Measurements from ENCODE around the gene PLA2G5. TPM values are rescaled to one million over a fixed set of nuclear protein-coding genes. Genes with fewer than 3 reads are reported as not detected.
"Not testable (repeated sequence)": the region's sequence is repeated elsewhere in the genome, so short reads cannot be mapped to it uniquely, and the experiment has no call there.

The PLA2G5 gene
- total and polyA plus RNA-seq, 8 donors = 0.12 to 2.0 (median 0.59) TPM; not detected in 1

DNA sequence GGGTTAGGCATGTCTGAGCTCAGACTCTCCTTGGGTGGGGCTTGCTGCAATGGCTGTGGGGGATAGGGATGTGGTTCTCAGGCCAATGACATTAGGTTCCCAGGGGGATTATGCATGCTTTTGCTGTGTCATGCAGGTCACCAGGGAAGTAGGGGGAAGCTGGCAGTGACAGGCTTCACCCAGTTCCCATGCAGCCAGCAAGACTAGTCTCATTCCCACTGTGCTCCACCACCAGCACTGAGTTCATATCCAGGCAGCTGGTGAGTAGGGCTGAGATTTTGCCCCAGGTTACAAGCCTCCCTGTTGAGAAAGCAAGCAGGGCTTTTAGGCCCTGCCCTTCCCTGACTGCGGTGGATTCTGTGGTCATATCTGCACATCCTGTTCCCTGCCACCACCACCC, 32.1 kb upstream of the PLA2G5 start:
- FAIRE-seq (no peak), ATAC-seq (no peak), DNase-seq (no peak)
- 71 to 85% methylated on average over 1 of the region's 1 CpG for WGBS, 2 donors
- Histone ChIP-seq H3K36me3 (no peaks in the 10 kb centered on the region), H3K27me3 (no peaks in the 10 kb centered on the region), H3K4me3 (no peak overlapping the region), H3K27ac (no peak overlapping the region), H3K4me1 (no peaks in the 10 kb centered on the region), H3K9me3 (no peaks in the 10 kb centered on the region)
- TF ChIP-seq, protein P1, sequence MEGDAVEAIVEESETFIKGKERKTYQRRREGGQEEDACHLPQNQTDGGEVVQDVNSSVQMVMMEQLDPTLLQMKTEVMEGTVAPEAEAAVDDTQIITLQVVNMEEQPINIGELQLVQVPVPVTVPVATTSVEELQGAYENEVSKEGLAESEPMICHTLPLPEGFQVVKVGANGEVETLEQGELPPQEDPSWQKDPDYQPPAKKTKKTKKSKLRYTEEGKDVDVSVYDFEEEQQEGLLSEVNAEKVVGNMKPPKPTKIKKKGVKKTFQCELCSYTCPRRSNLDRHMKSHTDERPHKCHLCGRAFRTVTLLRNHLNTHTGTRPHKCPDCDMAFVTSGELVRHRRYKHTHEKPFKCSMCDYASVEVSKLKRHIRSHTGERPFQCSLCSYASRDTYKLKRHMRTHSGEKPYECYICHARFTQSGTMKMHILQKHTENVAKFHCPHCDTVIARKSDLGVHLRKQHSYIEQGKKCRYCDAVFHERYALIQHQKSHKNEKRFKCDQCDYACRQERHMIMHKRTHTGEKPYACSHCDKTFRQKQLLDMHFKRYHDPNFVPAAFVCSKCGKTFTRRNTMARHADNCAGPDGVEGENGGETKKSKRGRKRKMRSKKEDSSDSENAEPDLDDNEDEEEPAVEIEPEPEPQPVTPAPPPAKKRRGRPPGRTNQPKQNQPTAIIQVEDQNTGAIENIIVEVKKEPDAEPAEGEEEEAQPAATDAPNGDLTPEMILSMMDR (IDR thresholded peaks at IDR 0.05) = no peak
- intact Hi-C loops (cut with DNase I) = no loop called here

DNA sequence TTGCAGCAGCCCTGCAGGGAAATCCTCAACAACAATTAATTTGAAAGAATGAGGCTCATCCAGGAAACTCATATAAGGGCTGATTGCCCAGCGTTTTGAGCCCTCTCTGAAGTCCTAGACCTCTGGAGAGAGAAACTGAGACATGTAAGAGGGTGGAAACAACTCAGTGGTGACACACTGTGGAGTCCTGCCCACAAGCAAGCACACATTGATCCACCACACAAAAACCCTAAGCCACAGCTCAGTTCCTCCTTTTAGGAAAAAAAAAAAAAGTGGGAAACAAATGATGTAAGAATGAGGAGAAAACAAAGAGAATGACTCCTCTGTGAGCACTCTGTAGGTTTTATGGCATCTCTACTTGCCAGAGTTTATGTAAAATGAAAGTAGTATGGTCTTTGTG, 22.9 kb upstream of the PLA2G5 start:
- ATAC-seq (no peak), FAIRE-seq (no peak)
- no peak overlapping the region for H3K27ac ChIP-seq

DNA sequence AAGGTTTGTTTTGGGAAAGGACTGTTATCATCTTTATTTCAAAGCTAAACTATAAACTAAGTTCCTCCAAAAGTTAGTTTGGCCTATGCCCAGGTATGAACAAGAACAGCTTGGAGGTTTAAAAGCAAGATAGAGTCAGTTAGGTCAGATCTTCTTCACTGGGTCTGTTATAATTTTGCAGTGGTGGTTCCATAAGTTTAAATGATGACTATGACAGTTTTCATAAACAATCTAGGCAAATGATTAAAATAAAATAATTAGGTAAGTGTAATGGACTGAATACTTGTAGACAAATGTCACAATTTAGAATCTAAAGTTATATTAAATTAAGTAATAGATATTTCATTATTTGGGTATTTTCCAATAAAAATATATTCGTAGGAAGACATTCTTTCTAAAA, 21.4 kb upstream of the PLA2G5 start:
- no peaks in the 10 kb centered on the region for H3K27me3 ChIP-seq
- no peak overlapping the region for H3K27ac ChIP-seq
- H3K4me3 ChIP-seq = no peak overlapping the region
- H3K4me1 ChIP-seq = no peaks in the 10 kb centered on the region
- TF ChIP-seq, protein P1 (IDR thresholded peaks at IDR 0.05) = no peak
- no peaks in the 10 kb centered on the region for H3K9me3 ChIP-seq
- FAIRE-seq (no peak), ATAC-seq (no peak), DNase-seq (no peak)
- 71 to 74% methylated on average over 1 of the region's 1 CpG for WGBS, 2 donors
- H3K36me3 ChIP-seq = no peaks in the 10 kb centered on the region
- intact Hi-C loops (cut with DNase I) = no loop called here

More for the DNA sequence above, 22.9 kb upstream of the PLA2G5 start:
- no peak for DNase-seq
- no peaks in the 10 kb centered on the region for H3K4me1 ChIP-seq
- 69 to 73% methylated on average over 1 of the region's 1 CpG for WGBS, 2 donors
- no peaks in the 10 kb centered on the region for H3K36me3 ChIP-seq
- H3K9me3 ChIP-seq = no peaks in the 10 kb centered on the region
- H3K4me3 ChIP-seq = no peak overlapping the region
- TF ChIP-seq, protein P1 (IDR thresholded peaks at IDR 0.05) = no peak
- intact Hi-C loops (cut with DNase I) = no loop called here
- H3K27me3 ChIP-seq = no peaks in the 10 kb centered on the region

DNA sequence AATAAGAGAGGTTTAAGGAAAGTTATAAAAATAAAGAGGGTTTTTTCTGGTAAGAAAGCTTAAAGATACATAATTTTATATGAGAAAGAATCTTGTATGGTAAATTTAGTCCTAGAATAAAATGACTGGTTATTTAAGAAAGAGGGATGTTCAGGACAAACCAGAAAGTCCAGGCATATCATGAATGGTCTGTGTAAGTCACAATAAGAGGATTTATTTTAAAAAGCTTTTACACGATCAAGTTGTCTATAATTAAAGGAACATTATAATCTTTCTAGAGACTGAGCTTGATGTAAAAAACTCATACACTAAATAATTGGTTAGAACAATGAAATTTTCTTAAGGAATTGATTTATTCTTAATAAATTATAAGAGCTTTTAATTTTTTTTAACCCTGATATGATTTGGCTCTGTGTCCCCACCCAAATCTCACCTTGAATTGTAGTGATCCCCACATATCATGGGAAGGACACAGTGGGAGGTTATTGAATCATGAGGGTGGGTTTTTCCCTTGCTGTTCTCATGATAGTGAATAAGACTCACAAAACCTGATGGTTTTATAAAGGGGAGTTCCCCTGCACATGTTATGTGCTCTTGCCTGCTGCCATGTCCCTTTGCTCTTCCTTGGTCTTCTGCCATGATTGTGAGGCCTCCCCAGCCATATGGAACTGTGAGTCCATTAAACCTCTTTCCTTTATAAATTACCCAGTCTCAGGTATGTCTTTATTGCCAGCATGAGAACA, 20.8 kb upstream of the PLA2G5 start:
- DNase-seq; H3K36me3 ChIP-seq; H3K4me3 ChIP-seq; H3K9me3 ChIP-seq; H3K27ac ChIP-seq; intact Hi-C loops (cut with DNase I); H3K4me1 ChIP-seq; ATAC-seq; H3K27me3 ChIP-seq: not testable (repeated sequence)
- FAIRE-seq = peak; percentile 75
- 79 to 82% methylated on average over 1 of the region's 1 CpG for WGBS, 2 donors

DNA sequence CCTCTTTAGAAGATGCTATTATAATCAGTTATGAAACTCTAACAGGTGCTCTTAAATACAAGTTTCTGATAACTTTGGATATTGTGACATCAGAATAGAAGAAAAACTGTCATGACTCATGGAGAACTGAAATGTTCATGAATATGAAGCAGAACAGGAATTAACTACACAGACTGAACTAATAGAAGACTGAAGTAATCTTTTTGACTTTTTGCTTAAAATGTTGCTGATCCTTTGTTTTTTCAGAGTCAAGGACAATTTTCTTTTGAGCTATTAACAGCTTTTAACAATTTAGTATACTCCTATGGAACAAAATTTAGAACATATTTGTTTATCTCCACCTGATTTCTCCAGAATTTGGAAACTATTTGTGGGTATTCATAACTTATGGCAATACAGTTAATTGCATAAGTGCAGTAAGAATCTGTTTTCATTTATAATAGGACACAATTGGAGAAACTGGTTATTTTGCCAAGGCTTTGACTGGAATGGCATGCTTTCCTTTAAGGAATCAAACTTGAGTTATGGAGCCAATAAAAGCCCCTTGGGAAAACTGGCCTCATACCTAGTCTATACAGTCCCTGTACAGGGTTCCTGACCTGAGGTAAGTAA, 18.7 kb upstream of the PLA2G5 start:
- intact Hi-C loops (cut with DNase I) = no loop called here
- ATAC-seq = no peak
- no peaks in the 10 kb centered on the region for H3K9me3 ChIP-seq
- DNase-seq = no peak
- H3K27ac ChIP-seq = no peak overlapping the region
- no peak overlapping the region for H3K4me3 ChIP-seq
- TF ChIP-seq, protein P1 (IDR thresholded peaks at IDR 0.05) = no peak
- no peaks in the 10 kb centered on the region for H3K4me1 ChIP-seq
- no peaks in the 10 kb centered on the region for H3K27me3 ChIP-seq
- H3K36me3 ChIP-seq = no peaks in the 10 kb centered on the region
- FAIRE-seq = peak; percentile 39

Measured in pancreas (tissue), 10 donors.